Tibial nerve (tissue), 4 donors: ENCODE measurements around the gene ARHGAP33. TPM values are rescaled to one million over a fixed set of nuclear protein-coding genes. Genes with fewer than 3 reads are reported as not detected.
"Not testable (repeated sequence)": the region's sequence is repeated elsewhere in the genome, so short reads cannot be mapped to it uniquely, and the experiment has no call there.

Experiments used
- DNase-seq, 2 donors: peaks; one replicate each; pipeline ENCODE4 v3.0.0-alpha.2; 2019; ENCODE audit warnings: low spot score in 2 of 2
- H3K27ac ChIP-seq, 4 donors: fragments of 200-600 bp; sonication (generic) in 3 of 4; one replicate each; pipeline ENCODE4 v1.5.1; 2017 to 2019; ENCODE audit warnings: mild to moderate bottlenecking in 1 of 4
- H3K27me3 ChIP-seq, 2 donors: fragments of 200-600 bp; sonication (generic) in 1 of 2; one replicate each; pipeline versions ENCODE4 v1.5.1 to v1.6.0; 2017 to 2019
- H3K36me3 ChIP-seq, 3 donors: fragments of 200-600 bp; sonication (generic); one replicate each; pipeline ENCODE4 v1.5.1; 2018 to 2019
- H3K4me1 ChIP-seq, 4 donors: fragments of 200-600 bp; sonication (generic) in 3 of 4; one replicate each; pipeline ENCODE4 v1.5.1; 2017 to 2019
- H3K4me3 ChIP-seq, 4 donors: fragments of 200-600 bp; sonication (generic) in 3 of 4; one replicate each; pipeline ENCODE4 v1.5.1; 2017 to 2019; ENCODE audit warnings: mild to moderate bottlenecking in 1 of 4, moderate library complexity in 1 of 4
- H3K9me3 ChIP-seq, 4 donors: fragments of 200-600 bp; sonication (generic) in 3 of 4; one replicate each; pipeline ENCODE4 v1.5.1; 2017 to 2019
- EP300 ChIP-seq, 2 donors: sonication (generic); formaldehyde crosslinking; IDR thresholded peaks; one replicate each; pipeline ENCODE4 v1.6.1; 2017; ENCODE audit warnings: antibody characterized with exemption in 2 of 2, mild to moderate bottlenecking in 1 of 2
- POLR2A ChIP-seq, 2 donors: fragments of 450-650 bp; IDR thresholded peaks; one replicate each; pipeline ENCODE4 v1.6.1; 2017; ENCODE audit warnings: antibody characterized with exemption in 2 of 2, mild to moderate bottlenecking in 2 of 2, moderate library complexity in 2 of 2
- WGBS, 2 donors: methylation state at CpG; one replicate each; pipeline ENCODE4 v1.1.5; 2018; 5-methylcytosine and 5-hydroxymethylcytosine counted together
- total RNA-seq, 4 donors: library from RNA; depleted of rRNA; stranded (reverse); fragments of >200 nt; gene quantifications; one replicate each; pipeline ENCODE4 v1.1.0, GENCODE V29; 2016
- TF ChIP-seq, protein P1 (sequence below), 5 experiments: fragments of 200-600 bp in 3 of 5; fragments of 450-650 bp in 2 of 5; sonication (generic) in 3 of 5; IDR thresholded peaks; one replicate each; pipeline ENCODE4 v1.5.1; 2016 to 2019; ENCODE audit warnings: antibody characterized with exemption in 5 of 5, mild to moderate bottlenecking in 3 of 5, moderate library complexity in 2 of 5

The ARHGAP33 gene
- total RNA-seq, 4 donors from 2014 or later: 6.6 to 46.8 (median 26.1) TPM

DNA sequence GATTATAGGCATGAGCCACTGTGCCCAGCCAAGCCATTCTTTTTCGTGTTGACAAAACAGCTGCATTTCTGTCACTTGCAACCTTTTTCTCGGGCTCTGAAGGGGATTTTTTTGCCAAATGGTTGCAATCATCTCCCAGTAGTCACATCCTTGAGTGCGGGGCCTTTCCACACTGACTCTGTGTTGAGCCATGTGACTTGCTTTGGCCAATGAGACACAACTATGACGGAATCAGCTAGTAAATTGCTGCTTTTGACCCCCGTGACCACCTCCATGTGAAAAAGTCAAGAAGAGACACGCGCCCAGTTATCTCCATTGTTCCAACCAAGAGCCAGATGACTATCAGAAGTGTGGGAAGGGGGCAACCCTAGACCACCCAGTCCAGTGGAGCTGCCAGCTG lies 58.6 kb downstream of the ARHGAP33 start:
- Histone ChIP-seq H3K9me3 (peaks cover 0 to 17% (median 2%) of the 10 kb centered on the region in 4 donors), H3K27ac (no peak overlapping the region), H3K36me3 (no peaks in the 10 kb centered on the region), H3K4me3 (no peak overlapping the region), H3K4me1 (no peaks in the 10 kb centered on the region), H3K27me3 (peaks cover 0 to 27% of the 10 kb centered on the region in 2 donors)
- WGBS, 2 donors: 45 to 62% methylated on average over 7 of the region's 7 CpGs
- TF ChIP-seq EP300 (IDR thresholded peaks at IDR 0.05): no peak
- TF ChIP-seq, protein P1, sequence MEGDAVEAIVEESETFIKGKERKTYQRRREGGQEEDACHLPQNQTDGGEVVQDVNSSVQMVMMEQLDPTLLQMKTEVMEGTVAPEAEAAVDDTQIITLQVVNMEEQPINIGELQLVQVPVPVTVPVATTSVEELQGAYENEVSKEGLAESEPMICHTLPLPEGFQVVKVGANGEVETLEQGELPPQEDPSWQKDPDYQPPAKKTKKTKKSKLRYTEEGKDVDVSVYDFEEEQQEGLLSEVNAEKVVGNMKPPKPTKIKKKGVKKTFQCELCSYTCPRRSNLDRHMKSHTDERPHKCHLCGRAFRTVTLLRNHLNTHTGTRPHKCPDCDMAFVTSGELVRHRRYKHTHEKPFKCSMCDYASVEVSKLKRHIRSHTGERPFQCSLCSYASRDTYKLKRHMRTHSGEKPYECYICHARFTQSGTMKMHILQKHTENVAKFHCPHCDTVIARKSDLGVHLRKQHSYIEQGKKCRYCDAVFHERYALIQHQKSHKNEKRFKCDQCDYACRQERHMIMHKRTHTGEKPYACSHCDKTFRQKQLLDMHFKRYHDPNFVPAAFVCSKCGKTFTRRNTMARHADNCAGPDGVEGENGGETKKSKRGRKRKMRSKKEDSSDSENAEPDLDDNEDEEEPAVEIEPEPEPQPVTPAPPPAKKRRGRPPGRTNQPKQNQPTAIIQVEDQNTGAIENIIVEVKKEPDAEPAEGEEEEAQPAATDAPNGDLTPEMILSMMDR (IDR thresholded peaks at IDR 0.05): no peak
- no peak for TF ChIP-seq POLR2A (IDR thresholded peaks at IDR 0.05)
- DNase-seq: no peak

DNA sequence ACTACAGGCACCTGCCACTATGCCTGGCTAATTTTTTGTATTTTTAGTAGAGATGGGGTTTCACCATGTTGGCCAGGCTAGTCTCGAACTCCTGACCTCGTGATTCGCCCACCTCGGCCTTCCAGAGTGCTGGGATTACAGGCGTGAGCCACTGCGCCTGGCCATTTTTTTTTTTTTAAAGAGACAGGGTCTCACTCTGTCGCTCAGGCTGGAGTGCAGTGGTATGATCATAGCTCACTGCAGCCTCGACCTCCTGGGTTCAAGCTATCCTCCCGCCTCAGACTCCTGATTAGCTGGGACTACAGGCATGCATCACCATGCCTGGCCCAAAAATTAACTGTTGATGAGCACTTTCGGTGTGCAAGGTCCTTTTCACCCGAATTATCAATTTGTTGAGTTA lies 60.7 kb downstream of the ARHGAP33 start:
- DNase-seq, H3K4me1 ChIP-seq, H3K4me3 ChIP-seq, H3K36me3 ChIP-seq, H3K27ac ChIP-seq: not testable (repeated sequence)
- Histone ChIP-seq H3K27me3 (peaks cover 0 to 13% of the 10 kb centered on the region in 2 donors), H3K9me3 (peaks cover 0 to 36% (median 5%) of the 10 kb centered on the region in 4 donors)
- WGBS, 2 donors: 50 to 53% methylated on average over 11 of the region's 11 CpGs

Other genes starting within 250 kb of the ARHGAP33 start
- gene SBSN, start 247.3 kb upstream of the ARHGAP33 start, total RNA-seq: not detected
- not detected for gene GAPDHS, start 242.1 kb upstream of the ARHGAP33 start, total RNA-seq
- gene TMEM147, start 229.9 kb upstream of the ARHGAP33 start, total RNA-seq: 100 to 1,000 TPM in 1 of 4 donors, 10 to 100 TPM in 3; 63.8 to 103 (median 68.2) TPM
- gene ATP4A, start 211.9 kb upstream of the ARHGAP33 start, total RNA-seq: under 1 TPM in 1 of 4 donors, not detected in 3; 0.63 TPM
- not detected for gene PMIS2, start 189.4 kb upstream of the ARHGAP33 start, total RNA-seq
- gene HAUS5, start 162.8 kb upstream of the ARHGAP33 start, total RNA-seq: 10 to 100 TPM in 3 of 4 donors, 1 to 10 TPM in 1; 9.8 to 17.1 (median 11.0) TPM
- gene RBM42, start 146.5 kb upstream of the ARHGAP33 start, total RNA-seq: 10 to 100 TPM; 77.4 to 88.3 (median 80.0) TPM
- gene ETV2, start 133.8 kb upstream of the ARHGAP33 start, total RNA-seq: 1 to 10 TPM in 1 of 4 donors, under 1 TPM in 1, not detected in 2; 0.84 to 2.2 TPM
- gene COX6B1, start 127.2 kb upstream of the ARHGAP33 start, total RNA-seq: 100 to 1,000 TPM; 293 to 338 (median 316) TPM
- gene UPK1A, start 109.0 kb upstream of the ARHGAP33 start, total RNA-seq: not detected
- not detected for gene ZBTB32, start 71.0 kb upstream of the ARHGAP33 start, total RNA-seq
- gene KMT2B, start 57.6 kb upstream of the ARHGAP33 start, total RNA-seq: 10 to 100 TPM; 12.9 to 38.7 (median 25.5) TPM
- 10 to 100 TPM in 2 of 4 donors, 1 to 10 TPM in 2; 4.8 to 25.5 (median 10.7) TPM for gene IGFLR1, start 33.1 kb upstream of the ARHGAP33 start, total RNA-seq
- 10 to 100 TPM; 17.8 to 51.1 (median 43.2) TPM for gene U2AF1L4, start 30.1 kb upstream of the ARHGAP33 start, total RNA-seq
- 10 to 100 TPM; 33.1 to 46.7 (median 40.3) TPM for gene PSENEN, start 29.9 kb upstream of the ARHGAP33 start, total RNA-seq
- 10 to 100 TPM; 18.1 to 32.7 (median 20.6) TPM for gene LIN37, start 27.0 kb upstream of the ARHGAP33 start, total RNA-seq
- 100 to 1,000 TPM in 3 of 4 donors, 10 to 100 TPM in 1; 85.2 to 190 (median 124) TPM for gene HSPB6, start 18.5 kb upstream of the ARHGAP33 start, total RNA-seq
- 10 to 100 TPM; 14.2 to 32.7 (median 19.9) TPM for gene PROSER3, start 17.4 kb upstream of the ARHGAP33 start, total RNA-seq
- not detected for gene PRODH2, start 37.3 kb downstream of the ARHGAP33 start, total RNA-seq
- gene NPHS1, start 76.9 kb downstream of the ARHGAP33 start, total RNA-seq: not detected
- under 1 TPM in 1 of 4 donors, not detected in 3; 0.44 TPM for gene KIRREL2, start 81.3 kb downstream of the ARHGAP33 start, total RNA-seq
- gene APLP1, start 93.0 kb downstream of the ARHGAP33 start, total RNA-seq: 10 to 100 TPM in 2 of 4 donors, 1 to 10 TPM in 2; 8.7 to 19.7 (median 10.7) TPM
- gene NFKBID, start 125.0 kb downstream of the ARHGAP33 start, total RNA-seq: 10 to 100 TPM; 15.1 to 23.8 (median 21.8) TPM
- gene HCST, start 127.0 kb downstream of the ARHGAP33 start, total RNA-seq: 10 to 100 TPM; 10.5 to 37.6 (median 15.5) TPM
- 100 to 1,000 TPM in 3 of 4 donors, 10 to 100 TPM in 1; 41.4 to 122 (median 117) TPM for gene TYROBP, start 132.7 kb downstream of the ARHGAP33 start, total RNA-seq
- gene LRFN3, start 160.8 kb downstream of the ARHGAP33 start, total RNA-seq: 10 to 100 TPM in 2 of 4 donors, 1 to 10 TPM in 2; 5.0 to 20.4 (median 8.6) TPM
- gene SDHAF1, start 219.6 kb downstream of the ARHGAP33 start, total RNA-seq: 10 to 100 TPM; 67.8 to 88.9 (median 77.1) TPM
- gene SYNE4, start 233.2 kb downstream of the ARHGAP33 start, total RNA-seq: 1 to 10 TPM in 1 of 4 donors, under 1 TPM in 2, not detected in 1; 0.21 to 2.1 (median 0.98) TPM
- 10 to 100 TPM; 25.3 to 46.0 (median 33.9) TPM for gene ALKBH6, start 238.6 kb downstream of the ARHGAP33 start, total RNA-seq